D341Med (cell line): Measurements from ENCODE around the gene FKBP1C.
"Not testable (repeated sequence)": the region's sequence is repeated elsewhere in the genome, so short reads cannot be mapped to it uniquely, and the experiment has no call there.

Source experiments
- DNase-seq: peaks from one replicate; pipeline ENCODE4 v3.0.0; 2012; ENCODE audit warnings: low spot score

The FKBP1C gene

GRCh38 chr6:63211343-63211742 lies at the start of gene FKBP1C:
FKBP1C (plus strand) TSS chr6:63211469.
- not testable (repeated sequence) for DNase-seq

GRCh38 chr6:63164047-63164803 lies 47.0 kb upstream of the FKBP1C start:
- DNase-seq, result not testable (repeated sequence)

- DNase-seq, result no peak
Observed at GRCh38 chr6:63174173-63174572, 37.1 kb upstream of the FKBP1C start.

GRCh38 chr6:63176181-63176580 lies 35.1 kb upstream of the FKBP1C start:
- no peak for DNase-seq

GRCh38 chr6:63180367-63180766 lies 30.9 kb upstream of the FKBP1C start:
- no peak for DNase-seq

GRCh38 chr6:63186970-63187369 lies 24.3 kb upstream of the FKBP1C start:
- no peak for DNase-seq

- no peak for DNase-seq
Observed at GRCh38 chr6:63188828-63189227, 22.4 kb upstream of the FKBP1C start.

- no peak for DNase-seq
Observed at GRCh38 chr6:63193324-63193723, 17.9 kb upstream of the FKBP1C start.

GRCh38 chr6:63197741-63198140 lies 13.5 kb upstream of the FKBP1C start:
- no peak for DNase-seq

- no peak for DNase-seq
Observed at GRCh38 chr6:63213325-63213724, 2.1 kb downstream of the FKBP1C start.

- no peak for DNase-seq
Observed at GRCh38 chr6:63214816-63215215, 3.5 kb downstream of the FKBP1C start.

- no peak for DNase-seq
Observed at GRCh38 chr6:63224179-63224578, 12.9 kb downstream of the FKBP1C start.

- not testable (repeated sequence) for DNase-seq
Observed at GRCh38 chr6:63225987-63226386, 14.7 kb downstream of the FKBP1C start.

GRCh38 chr6:63227928-63228894 lies 16.9 kb downstream of the FKBP1C start:
- not testable (repeated sequence) for DNase-seq

- DNase-seq, result not testable (repeated sequence)
Observed at GRCh38 chr6:63230027-63230426, 18.8 kb downstream of the FKBP1C start.

GRCh38 chr6:63230511-63230910 lies 19.2 kb downstream of the FKBP1C start:
- DNase-seq, result not testable (repeated sequence)

- DNase-seq, result no peak
Observed at GRCh38 chr6:63236398-63236817, 25.1 kb downstream of the FKBP1C start.

- no peak for DNase-seq
Observed at GRCh38 chr6:63245420-63245819, 34.2 kb downstream of the FKBP1C start.

- DNase-seq, result no peak
Observed at GRCh38 chr6:63245909-63246308, 34.6 kb downstream of the FKBP1C start.

GRCh38 chr6:63246581-63246980 lies 35.3 kb downstream of the FKBP1C start:
- no peak for DNase-seq

- no peak for DNase-seq
Observed at GRCh38 chr6:63249875-63250482, 38.7 kb downstream of the FKBP1C start.

- no peak for DNase-seq
Observed at GRCh38 chr6:63259153-63259552, 47.9 kb downstream of the FKBP1C start.
